Stimulated activated CD8-positive, alpha-beta memory T cell treated with anti-CD3 and anti-CD28 coated beads, Interleukin-4, amount 100 ng/mL, for 4 hours (primary cell): ENCODE results near the gene CYP4F22.
A peak's percentile ranks its signal among the peaks of the same experiment; 100 is the strongest.

Experiments
- DNase-seq, 2 donors: peaks; one replicate each; pipeline ENCODE4 v3.0.0-alpha.2; 2020; ENCODE audit warnings: low read depth in 2 of 2, low spot score in 1 of 2

Gene CYP4F22

GRCh38 chr19:15534957-15535864, 26.9 kb downstream of the CYP4F22 start:
- peak in 1 of 2 donors; percentile 17 for DNase-seq

GRCh38 chr19:15536350-15536749, 28.0 kb downstream of the CYP4F22 start:
- DNase-seq, result no peak

GRCh38 chr19:15538774-15539173, 30.4 kb downstream of the CYP4F22 start:
- no peak for DNase-seq

- no peak for DNase-seq
Observed at GRCh38 chr19:15539638-15540037, 31.3 kb downstream of the CYP4F22 start.

GRCh38 chr19:15540435-15540834, 32.1 kb downstream of the CYP4F22 start:
- DNase-seq, result no peak

GRCh38 chr19:15544283-15544682, 36.0 kb downstream of the CYP4F22 start:
- no peak for DNase-seq

GRCh38 chr19:15544970-15545369, 36.6 kb downstream of the CYP4F22 start:
- DNase-seq, result no peak

GRCh38 chr19:15548648-15549047, 40.3 kb downstream of the CYP4F22 start:
- DNase-seq, result no peak

GRCh38 chr19:15549581-15549980, 41.3 kb downstream of the CYP4F22 start:
- no peak for DNase-seq

- DNase-seq, result no peak
Observed at GRCh38 chr19:15550273-15550672, 41.9 kb downstream of the CYP4F22 start.

GRCh38 chr19:15550929-15551292, 42.6 kb downstream of the CYP4F22 start:
- DNase-seq, result no peak

- DNase-seq, result peak; percentile 35 to 51
Observed at GRCh38 chr19:15551293-15552004, 43.1 kb downstream of the CYP4F22 start.

- no peak for DNase-seq
Observed at GRCh38 chr19:15555021-15555420, 46.7 kb downstream of the CYP4F22 start.

GRCh38 chr19:15555759-15556633, 47.7 kb downstream of the CYP4F22 start:
- DNase-seq, result peak; percentile 91 to 96

GRCh38 chr19:15556634-15557181, 48.4 kb downstream of the CYP4F22 start:
- DNase-seq, result no peak

GRCh38 chr19:15557223-15557622, 48.9 kb downstream of the CYP4F22 start:
- DNase-seq, result no peak

GRCh38 chr19:15562145-15562544, 53.8 kb downstream of the CYP4F22 start:
- no peak for DNase-seq

GRCh38 chr19:15562861-15563260, 54.5 kb downstream of the CYP4F22 start:
- DNase-seq, result no peak

- no peak for DNase-seq
Observed at GRCh38 chr19:15563325-15563794, 55.0 kb downstream of the CYP4F22 start.

GRCh38 chr19:15563931-15564330, 55.6 kb downstream of the CYP4F22 start:
- DNase-seq, result no peak
